Fibroblast of villous mesenchyme (primary cell): ENCODE results near the gene SSTR4. TPM values are rescaled to one million over a fixed set of nuclear protein-coding genes. Genes with fewer than 3 reads are reported as not detected.

ENCODE experiments used
- DNase-seq: peaks from one replicate; pipeline ENCODE4 v3.0.0-alpha.2; 2010; ENCODE audit warnings: low read depth
- H3K4me3 ChIP-seq: 2 replicates; pipeline ENCODE4 v1.5.1; 2011; ENCODE audit warnings: low read depth, mild to moderate bottlenecking, low read length
- CTCF ChIP-seq: IDR thresholded peaks from 2 replicates; pipeline ENCODE4 v1.5.1; 2012; ENCODE audit warnings: low read depth, mild to moderate bottlenecking, low read length; ENCODE audit not compliant: insufficient read depth
- total RNA-seq: library from RNA; depleted of rRNA; stranded (reverse); fragments of >200 nt; gene quantifications from 2 replicates; pipeline ENCODE4 v1.2.3, GENCODE V29; 2012

Gene SSTR4
- total RNA-seq, 1 donor = not detected

GRCh38 chr20:23007886-23008655 lies 27.0 kb upstream of the SSTR4 start:
- TF ChIP-seq CTCF = no peak
- no peak overlapping the region for H3K4me3 ChIP-seq
- DNase-seq = no peak

- DNase-seq = no peak
- no peak for TF ChIP-seq CTCF
- H3K4me3 ChIP-seq = no peak overlapping the region
Measured at GRCh38 chr20:23008667-23009066, 26.4 kb upstream of the SSTR4 start.

DNA sequence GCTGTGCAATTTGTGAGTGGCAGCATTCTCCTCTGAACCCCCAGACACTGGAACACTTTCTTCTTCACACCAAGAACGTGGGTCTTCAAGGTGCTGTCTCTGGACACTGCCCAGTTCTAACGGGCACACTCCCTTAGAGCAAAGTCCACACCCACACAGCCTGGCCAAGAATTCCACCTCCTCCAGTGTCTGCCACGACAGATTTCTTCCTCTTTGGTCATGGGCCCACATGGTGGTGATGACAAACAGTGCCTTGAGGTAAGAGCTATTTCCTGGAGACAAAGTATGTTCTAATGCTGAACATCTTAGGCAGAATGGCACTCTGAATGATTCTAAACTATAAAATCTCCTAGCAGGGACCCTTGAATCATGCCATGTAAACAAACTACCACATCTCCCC lies 25.5 kb upstream of the SSTR4 start:
- DNase-seq = no peak
- no peak overlapping the region for H3K4me3 ChIP-seq
- no peak for TF ChIP-seq CTCF

GRCh38 chr20:23010096-23010495 lies 25.0 kb upstream of the SSTR4 start:
- no peak for TF ChIP-seq CTCF
- H3K4me3 ChIP-seq = no peak overlapping the region
- no peak for DNase-seq

DNA sequence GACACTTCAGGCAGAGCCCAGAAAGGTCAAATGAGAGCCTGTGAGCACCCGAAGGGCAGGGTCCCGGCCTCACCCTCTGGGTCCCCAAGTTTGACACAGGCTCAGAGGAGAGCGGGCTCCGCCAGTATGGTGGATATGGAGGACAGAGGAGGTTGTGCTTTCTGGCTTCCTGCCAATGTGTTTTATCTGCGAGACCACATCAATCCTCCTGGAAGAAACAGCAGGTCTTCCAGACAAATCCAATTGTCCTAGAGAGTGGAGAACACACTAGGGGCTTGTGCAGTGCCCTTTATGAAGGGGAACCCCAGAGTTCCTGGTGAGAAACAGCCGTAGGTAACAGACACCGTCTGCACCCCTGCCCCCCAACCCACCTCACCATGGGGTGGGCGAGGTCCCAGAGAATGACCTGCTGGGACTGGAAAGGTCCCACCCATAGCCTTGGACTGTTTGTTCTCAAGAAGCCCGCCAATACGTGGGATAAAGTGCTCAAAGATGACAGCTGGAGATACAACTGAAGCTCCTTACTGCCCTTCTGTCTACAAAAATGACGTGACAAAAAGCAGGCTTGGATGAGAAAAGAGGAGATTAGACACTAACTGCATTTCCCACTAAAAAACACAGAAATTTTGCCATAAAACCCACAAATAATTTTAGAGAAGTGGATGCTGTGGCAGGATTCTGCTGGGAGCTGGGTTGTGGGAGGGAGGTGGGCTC lies 23.9 kb upstream of the SSTR4 start:
- no peak for DNase-seq
- no peak for TF ChIP-seq CTCF

GRCh38 chr20:23013429-23013828 lies 21.7 kb upstream of the SSTR4 start:
- no peak for DNase-seq
- H3K4me3 ChIP-seq = no peak overlapping the region
- no peak for TF ChIP-seq CTCF

More for the DNA sequence above, 23.9 kb upstream of the SSTR4 start:
- H3K4me3 ChIP-seq = no peak overlapping the region
